Measurements from ENCODE around the gene CTAG1B. TPM values are rescaled to one million over a fixed set of nuclear protein-coding genes. Genes with fewer than 3 reads are reported as not detected.
A peak's percentile ranks its signal among the peaks of the same experiment; 100 is the strongest.
"Not testable (repeated sequence)": the region's sequence is repeated elsewhere in the genome, so short reads cannot be mapped to it uniquely, and the experiment has no call there.

The CTAG1B gene
- polyA plus RNA-seq, 4 donors, result not detected

GRCh38 chrX:154628960-154629359, 9.9 kb upstream of the CTAG1B start:
- not testable (repeated sequence) for DNase-seq (ENCODE audit: low read depth in 4 of 4, low spot score in 2 of 4)

- DNase-seq (ENCODE audit: low read depth in 4 of 4, low spot score in 2 of 4), result not testable (repeated sequence)
These were observed 1.8 kb upstream of the CTAG1B start for GRCh38 chrX:154620767-154621414.

GRCh38 chrX:154613586-154613985, 5.5 kb downstream of the CTAG1B start:
- not testable (repeated sequence) for DNase-seq (ENCODE audit: low read depth in 4 of 4, low spot score in 2 of 4)

GRCh38 chrX:154611146-154611545, 7.9 kb downstream of the CTAG1B start:
- DNase-seq (ENCODE audit: low read depth in 4 of 4, low spot score in 2 of 4), result not testable (repeated sequence)

- DNase-seq (ENCODE audit: low read depth in 4 of 4, low spot score in 2 of 4), result not testable (repeated sequence)
These were observed 10.3 kb downstream of the CTAG1B start for GRCh38 chrX:154608823-154609222.

- not testable (repeated sequence) for DNase-seq (ENCODE audit: low read depth in 4 of 4, low spot score in 2 of 4)
These were observed 11.1 kb downstream of the CTAG1B start for GRCh38 chrX:154607976-154608375.

GRCh38 chrX:154607370-154607769, 11.7 kb downstream of the CTAG1B start:
- no peak for DNase-seq (ENCODE audit: low read depth in 4 of 4, low spot score in 2 of 4)

DNA sequence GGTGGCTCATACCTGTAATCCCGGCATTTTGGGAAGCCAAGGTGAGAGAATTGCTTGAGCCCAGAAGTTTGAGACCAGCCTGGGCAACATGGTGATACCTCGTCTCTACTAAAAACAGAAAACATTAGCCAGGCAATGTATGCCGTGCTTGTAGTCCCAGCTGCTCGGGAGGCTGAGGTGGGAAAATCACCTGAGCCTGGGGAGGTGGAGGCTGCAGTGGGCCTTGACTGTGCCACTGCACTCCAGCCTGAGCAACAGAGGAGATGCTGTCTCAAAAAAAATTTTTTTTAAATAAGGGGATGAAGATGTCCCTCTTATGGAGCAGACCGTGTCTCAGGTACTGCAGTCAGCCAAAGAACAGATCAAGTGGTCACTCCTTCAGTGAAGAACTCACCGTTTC, 13.5 kb downstream of the CTAG1B start:
- DNase-seq (ENCODE audit: low read depth in 4 of 4, low spot score in 2 of 4), result no peak

DNA sequence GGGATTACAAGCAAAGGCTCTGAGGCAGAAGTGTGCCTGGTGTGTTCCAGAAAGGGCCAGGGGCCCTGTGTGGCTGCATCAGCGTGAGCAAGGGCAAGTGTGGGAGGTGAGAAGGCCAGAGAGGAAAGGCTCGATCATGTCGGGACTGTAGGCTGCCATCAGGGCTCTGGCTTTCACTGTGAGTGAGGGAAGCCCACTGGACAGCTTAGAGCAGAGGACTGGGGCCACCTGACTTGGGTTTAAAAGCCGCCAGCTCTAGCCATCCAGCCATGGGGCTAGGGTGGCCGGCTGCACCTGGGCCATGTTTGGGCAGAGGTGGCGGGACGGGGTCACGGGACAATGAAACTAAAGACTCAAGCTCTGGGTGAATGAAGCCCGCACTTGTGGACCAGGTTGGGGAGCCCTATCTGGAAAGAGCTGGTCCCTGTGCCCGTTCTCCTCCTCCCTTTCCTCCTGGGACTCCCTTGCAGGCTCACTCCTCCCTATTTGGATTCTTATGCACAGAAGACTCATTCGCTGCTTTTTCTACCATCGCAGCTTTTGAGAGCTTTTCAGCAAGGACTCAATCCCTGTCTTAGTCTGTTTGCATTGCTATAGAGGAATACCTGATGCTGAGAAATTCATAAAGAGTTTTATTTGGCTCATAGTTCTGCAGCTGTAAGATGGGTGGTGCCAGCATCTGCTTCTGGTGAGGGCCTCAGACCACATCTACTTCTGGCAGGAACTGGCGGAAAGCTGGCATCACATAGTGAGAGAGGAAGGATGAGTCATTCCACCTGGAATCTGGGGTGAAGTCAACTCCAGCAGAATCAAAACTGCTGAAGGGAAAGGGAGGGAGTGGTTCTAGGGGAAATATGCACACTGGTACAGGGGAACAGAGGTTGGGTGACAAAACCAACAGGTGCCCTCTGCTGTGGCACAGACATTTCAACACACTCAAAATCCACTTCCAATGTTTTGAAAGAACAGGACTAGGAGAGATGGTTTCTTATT, 15.3 kb downstream of the CTAG1B start:
- DNase-seq (ENCODE audit: low read depth in 4 of 4, low spot score in 2 of 4), result no peak

GRCh38 chrX:154602766-154603437, 16.2 kb downstream of the CTAG1B start:
- DNase-seq (ENCODE audit: low read depth in 4 of 4, low spot score in 2 of 4), result no peak

GRCh38 chrX:154602226-154602625, 16.9 kb downstream of the CTAG1B start:
- DNase-seq (ENCODE audit: low read depth in 4 of 4, low spot score in 2 of 4), result no peak

GRCh38 chrX:154600759-154601374, 18.2 kb downstream of the CTAG1B start:
- DNase-seq (ENCODE audit: low read depth in 4 of 4, low spot score in 2 of 4), result no peak

- no peak for DNase-seq (ENCODE audit: low read depth in 4 of 4, low spot score in 2 of 4)
These were observed 19.6 kb downstream of the CTAG1B start for GRCh38 chrX:154599531-154599930.

DNA sequence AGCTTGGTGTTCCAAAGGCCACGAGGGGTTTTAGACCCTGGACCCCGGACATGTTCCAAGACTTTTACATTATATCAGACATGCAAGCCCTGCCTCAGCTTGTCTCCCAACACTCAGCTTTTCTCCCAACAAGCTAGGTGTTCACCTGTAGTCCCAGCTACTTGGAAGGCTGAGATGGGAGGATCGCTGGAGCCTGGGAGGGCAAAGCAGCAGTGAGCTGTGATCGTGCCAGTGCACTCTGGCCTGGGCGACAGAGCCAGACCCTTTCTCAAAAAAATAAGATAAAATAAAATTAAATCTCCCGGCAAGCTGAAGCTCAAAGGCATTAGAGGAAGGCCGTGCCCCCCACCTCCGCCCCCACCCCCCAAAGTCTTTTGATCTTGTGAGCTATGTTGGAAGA, 20.4 kb downstream of the CTAG1B start:
- DNase-seq (ENCODE audit: low read depth in 4 of 4, low spot score in 2 of 4), result no peak

DNA sequence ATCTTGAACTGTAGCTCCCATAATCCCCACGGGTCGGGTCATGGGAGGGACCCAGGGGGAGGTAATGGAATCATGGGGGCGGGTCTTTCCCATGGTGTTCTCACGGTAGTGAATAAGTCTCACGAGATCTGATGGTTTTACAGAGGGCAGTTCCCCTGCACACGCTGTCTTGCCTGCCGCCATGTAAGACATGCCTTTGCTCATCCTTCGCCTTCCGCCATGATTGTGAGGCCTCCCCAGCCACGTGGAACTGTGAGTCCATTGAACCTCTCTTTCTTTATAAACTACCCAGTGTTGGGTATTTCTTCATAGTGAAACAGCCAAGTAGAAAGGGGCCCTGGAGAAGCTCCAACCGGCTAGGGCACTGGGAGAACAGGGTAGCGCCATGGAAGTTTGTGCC, 21.9 kb downstream of the CTAG1B start:
- DNase-seq (ENCODE audit: low read depth in 4 of 4, low spot score in 2 of 4), result no peak

- peak in 2 of 4 donors; percentile 7 to 40 for DNase-seq (ENCODE audit: low read depth in 4 of 4, low spot score in 2 of 4)
These were observed 22.7 kb downstream of the CTAG1B start for GRCh38 chrX:154596290-154596929.

- no peak for DNase-seq (ENCODE audit: low read depth in 4 of 4, low spot score in 2 of 4)
These were observed 23.4 kb downstream of the CTAG1B start for GRCh38 chrX:154595559-154596249.

GRCh38 chrX:154594491-154594890, 24.6 kb downstream of the CTAG1B start:
- DNase-seq (ENCODE audit: low read depth in 4 of 4, low spot score in 2 of 4), result no peak

DNA sequence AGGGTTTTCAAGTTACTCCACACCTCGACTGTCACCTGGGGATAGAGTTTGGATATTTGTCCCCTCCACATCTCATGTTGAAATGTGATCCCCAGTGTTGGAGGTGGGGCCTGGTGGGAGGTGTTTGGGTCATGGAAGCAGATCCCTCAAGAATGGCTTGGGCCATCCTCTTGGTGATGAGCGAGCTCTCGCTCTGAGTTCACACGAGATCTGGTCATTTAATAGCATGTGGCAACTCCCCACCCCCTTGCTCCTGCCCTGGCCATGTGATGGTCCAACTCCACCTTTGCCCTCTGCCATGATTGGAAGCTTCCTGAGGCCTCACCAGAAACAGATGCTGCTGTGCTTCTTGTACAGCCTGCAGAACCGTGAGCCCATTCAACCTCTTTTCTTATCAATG, 25.9 kb downstream of the CTAG1B start:
- no peak for DNase-seq (ENCODE audit: low read depth in 4 of 4, low spot score in 2 of 4)

DNA sequence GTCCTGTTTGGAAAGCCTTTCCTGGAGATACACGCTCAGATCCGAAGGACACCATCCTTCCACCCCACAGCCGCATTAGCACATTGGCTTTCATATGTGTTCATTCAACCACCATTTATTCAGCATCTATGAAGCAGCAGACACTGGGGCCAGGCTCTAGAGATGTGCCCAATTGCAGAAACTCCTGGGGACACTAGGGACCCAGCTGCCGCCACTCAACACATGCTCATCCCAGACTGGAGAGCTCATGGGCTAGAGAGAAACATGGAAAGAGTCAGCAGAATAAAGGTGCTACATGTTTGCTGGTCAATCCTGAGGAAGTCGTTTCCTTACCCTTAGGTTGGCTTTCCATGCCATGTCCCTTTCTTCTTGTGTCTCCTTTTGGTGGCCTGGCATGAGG, 26.6 kb downstream of the CTAG1B start:
- no peak for DNase-seq (ENCODE audit: low read depth in 4 of 4, low spot score in 2 of 4)

All from left renal cortex interstitium (tissue), 4 donors.